Measurements from ENCODE around the gene CYP4A22. TPM values are rescaled to one million over a fixed set of nuclear protein-coding genes. Genes with fewer than 3 reads are reported as not detected.
A peak's percentile ranks its signal among the peaks of the same experiment; 100 is the strongest.
"Not testable (repeated sequence)": the region's sequence is repeated elsewhere in the genome, so short reads cannot be mapped to it uniquely, and the experiment has no call there.

Gene CYP4A22
- total RNA-seq, 1 experiment from 2014 or later = not detected

- DNase-seq = peak in 1 of 2 experiments; percentile 56
- no peaks in the 10 kb centered on the region for H3K27me3 ChIP-seq (replicated peaks; ENCODE audit: control insufficient read depth, insufficient read depth, low read length)
Measured at GRCh38 chr1:47190857-47191256, 53.6 kb downstream of the CYP4A22 start.

GRCh38 chr1:47191940-47192457, 54.8 kb downstream of the CYP4A22 start:
- POLR2A ChIA-PET = interaction anchor here (1.0 to 2.1 kb wide), 6 partner anchors 11 to 285 kb away, joined by 4 to 12 read pairs (median 5); partner anchors contain the start of genes CMPK1 and STIL
- peaks cover 62% of the 10 kb centered on the region for H3K4me1 ChIP-seq
- no peaks in the 10 kb centered on the region for H3K36me3 ChIP-seq (ENCODE audit: control insufficient read depth, insufficient read depth, low read length)
- Mint-ChIP-seq H3K27me3 (ENCODE audit: insufficient read depth, unreplicated experiment) (no peaks in the 10 kb centered on the region), H3K9me3 (ENCODE audit: unreplicated experiment) (no peaks in the 10 kb centered on the region), H3K4me3 (ENCODE audit: unreplicated experiment) (peak overlapping the region; percentile 94), H3K4me1 (ENCODE audit: low read depth, unreplicated experiment) (peaks cover 38% of the 10 kb centered on the region), H3K36me3 (ENCODE audit: insufficient read depth, unreplicated experiment) (peaks cover 15% of the 10 kb centered on the region), H3K27ac (ENCODE audit: unreplicated experiment) (peak overlapping the region; percentile 98)
- TSS peak; percentile 88 for BruUV-seq (replicated peaks)
- no peak for TF ChIP-seq CTCF (IDR thresholded peaks at IDR 0.05; ENCODE audit: insufficient read depth in 1 of 2, low read depth in 1 of 2, low read length in 1 of 2, severe bottlenecking in 1 of 2, unreplicated experiment in 1 of 2)
- CTCF ChIA-PET = interaction anchor here (0.7 to 4.0 kb wide), 6 partner anchors 11 to 285 kb away, joined by 3 to 53 read pairs (median 5); partner anchors contain the start of gene CMPK1
- intact Hi-C loops (cut with micrococcal nuclease; ENCODE audit: unreplicated experiment) = loop anchor here (1.0 to 2.0 kb wide), 6 partner anchors 13 to 187 kb away; partner anchors contain the start of genes CMPK1, STIL and TAL1
- DNase-seq = peak in 1 of 2 experiments; percentile 51
- no peaks in the 10 kb centered on the region for H3K27me3 ChIP-seq (replicated peaks; ENCODE audit: control insufficient read depth, insufficient read depth, low read length)
- no peaks in the 10 kb centered on the region for H3K9me3 ChIP-seq
- peak overlapping the region; percentile 38 for H3K4me3 ChIP-seq (ENCODE audit: low read depth, low read length)

More at GRCh38 chr1:47190857-47191256, 53.6 kb downstream of the CYP4A22 start:
- Mint-ChIP-seq H3K9me3 (ENCODE audit: unreplicated experiment) (no peaks in the 10 kb centered on the region), H3K36me3 (ENCODE audit: insufficient read depth, unreplicated experiment) (peaks cover 24% of the 10 kb centered on the region), H3K4me1 (ENCODE audit: low read depth, unreplicated experiment) (peaks cover 42% of the 10 kb centered on the region), H3K27me3 (ENCODE audit: insufficient read depth, unreplicated experiment) (no peaks in the 10 kb centered on the region), H3K4me3 (ENCODE audit: unreplicated experiment) (peak overlapping the region; percentile 94), H3K27ac (ENCODE audit: unreplicated experiment) (peak overlapping the region; percentile 98)
- H3K4me1 ChIP-seq = peaks cover 74% of the 10 kb centered on the region
- intact Hi-C loops (cut with micrococcal nuclease; ENCODE audit: unreplicated experiment) = loop anchor here (1.0 to 2.0 kb wide), 2 partner anchors 124 to 142 kb away; partner anchors contain the start of genes CMPK1 and STIL
- H3K9me3 ChIP-seq = no peaks in the 10 kb centered on the region; the same call in 1 of the 2 replicates
- no TSS peak for BruUV-seq (replicated peaks)
- H3K4me3 ChIP-seq (ENCODE audit: low read depth, low read length) = no peak overlapping the region
- ChIA-PET CTCF (interaction anchor here (0.7 to 4.0 kb wide), 3 partner anchors 12 to 379 kb away, joined by 3 to 53 read pairs (median 6); no protein-coding TSS in a partner anchor), POLR2A (interaction anchor here (0.6 to 1.4 kb wide), 3 partner anchors 12 to 143 kb away, joined by 3 to 6 read pairs (median 4); partner anchors contain the start of genes CMPK1 and STIL)
- TF ChIP-seq CTCF (IDR thresholded peaks at IDR 0.05; ENCODE audit: insufficient read depth in 1 of 2, low read depth in 1 of 2, low read length in 1 of 2, severe bottlenecking in 1 of 2, unreplicated experiment in 1 of 2) = no peak
- H3K36me3 ChIP-seq (ENCODE audit: control insufficient read depth, insufficient read depth, low read length) = no peaks in the 10 kb centered on the region

- Histone ChIP-seq H3K4me1 (peaks cover 55% of the 10 kb centered on the region), H3K36me3 (ENCODE audit: control insufficient read depth, insufficient read depth, low read length) (no peaks in the 10 kb centered on the region), H3K27me3 (replicated peaks; ENCODE audit: control insufficient read depth, insufficient read depth, low read length) (no peaks in the 10 kb centered on the region), H3K4me3 (ENCODE audit: low read depth, low read length) (peak overlapping the region; percentile 38), H3K9me3 (no peaks in the 10 kb centered on the region)
- peak; percentile 87 to 88 for DNase-seq
- Mint-ChIP-seq H3K4me1 (ENCODE audit: low read depth, unreplicated experiment) (peaks cover 31% of the 10 kb centered on the region), H3K36me3 (ENCODE audit: insufficient read depth, unreplicated experiment) (peaks cover 12% of the 10 kb centered on the region), H3K27me3 (ENCODE audit: insufficient read depth, unreplicated experiment) (no peaks in the 10 kb centered on the region), H3K27ac (ENCODE audit: unreplicated experiment) (peak overlapping the region; percentile 98), H3K4me3 (ENCODE audit: unreplicated experiment) (peak overlapping the region; percentile 94), H3K9me3 (ENCODE audit: unreplicated experiment) (no peaks in the 10 kb centered on the region)
- POLR2A ChIA-PET = interaction anchor here (0.5 to 2.1 kb wide), 7 partner anchors 11 to 285 kb away, joined by 4 to 12 read pairs (median 6); partner anchors contain the start of genes CMPK1, FOXD2 and STIL
- no TSS peak for BruUV-seq (replicated peaks)
- peak; percentile 80 to 84 for TF ChIP-seq CTCF (IDR thresholded peaks at IDR 0.05; ENCODE audit: insufficient read depth in 1 of 2, low read depth in 1 of 2, low read length in 1 of 2, severe bottlenecking in 1 of 2, unreplicated experiment in 1 of 2)
- intact Hi-C loops (cut with micrococcal nuclease; ENCODE audit: unreplicated experiment) = loop anchor here (1.0 to 2.0 kb wide), 6 partner anchors 13 to 186 kb away; partner anchors contain the start of gene TAL1
- CTCF ChIA-PET = interaction anchor here (0.6 to 4.0 kb wide), 9 partner anchors 12 to 141 kb away, joined by 3 to 53 read pairs (median 4); partner anchors contain the start of genes CMPK1 and STIL
Measured at GRCh38 chr1:47192458-47193384, 55.5 kb downstream of the CYP4A22 start.

GRCh38 chr1:47193496-47193895, 56.3 kb downstream of the CYP4A22 start:
- DNase-seq = peak in 1 of 2 experiments; percentile 10

More at GRCh38 chr1:47193496-47193895, 56.3 kb downstream of the CYP4A22 start:
- peak overlapping the region; percentile 98 for H3K27ac Mint-ChIP-seq (ENCODE audit: unreplicated experiment)
- ChIA-PET CTCF (interaction anchor here (0.9 to 4.0 kb wide), 7 partner anchors 13 to 121 kb away, joined by 3 to 53 read pairs (median 5); partner anchors contain the start of gene STIL), POLR2A (interaction anchor here (0.7 to 2.1 kb wide), 4 partner anchors 12 to 120 kb away, joined by 3 to 12 read pairs (median 6); partner anchors contain the start of gene STIL)
- not testable (repeated sequence) for BruUV-seq (replicated peaks); H3K27me3 ChIP-seq (replicated peaks; ENCODE audit: control insufficient read depth, insufficient read depth, low read length); H3K9me3 Mint-ChIP-seq (ENCODE audit: unreplicated experiment); H3K36me3 ChIP-seq (ENCODE audit: control insufficient read depth, insufficient read depth, low read length); H3K9me3 ChIP-seq; H3K27me3 Mint-ChIP-seq (ENCODE audit: insufficient read depth, unreplicated experiment); H3K4me3 Mint-ChIP-seq (ENCODE audit: unreplicated experiment); H3K4me3 ChIP-seq (ENCODE audit: low read depth, low read length)
- peaks cover 47% of the 10 kb centered on the region for H3K4me1 ChIP-seq
- H3K36me3 Mint-ChIP-seq (ENCODE audit: insufficient read depth, unreplicated experiment) = peaks cover 12% of the 10 kb centered on the region
- intact Hi-C loops (cut with micrococcal nuclease; ENCODE audit: unreplicated experiment) = loop anchor here (1.0 to 2.0 kb wide), 4 partner anchors 23 to 185 kb away; no protein-coding TSS in a partner anchor
- H3K4me1 Mint-ChIP-seq (ENCODE audit: low read depth, unreplicated experiment) = peaks cover 34% of the 10 kb centered on the region

All from Caco-2 (cell line).